MM.1S (cell line): ENCODE data around the gene MAPK7.

Source experiments
- CTCF ChIP-seq: fragments of 300-600 bp; sonication (generic); IDR thresholded peaks from 2 replicates; pipeline ENCODE4 v1.5.1; 2016; ENCODE audit warnings: antibody characterized with exemption, low read length, mixed read lengths
- EZH2 ChIP-seq: fragments of 300-600 bp; sonication (generic); optimal IDR thresholded peaks from 2 replicates; pipeline ENCODE3; 2017; ENCODE audit warnings: low read depth, mild to moderate bottlenecking, antibody characterized with exemption, low read length, mixed read lengths
- EZH2phosphoT487 ChIP-seq: fragments of 300-600 bp; sonication (generic); IDR thresholded peaks from 2 replicates; pipeline ENCODE4 v1.6.1; 2018; ENCODE audit warnings: antibody characterized with exemption, low read length

GRCh38 chr17:19392303-19392702 is 14.0 kb downstream of the MAPK7 start:
- TF ChIP-seq CTCF (no peak), EZH2 (no peak), EZH2phosphoT487 (no peak)
